ENCODE measurements around the gene COL5A2. TPM values are rescaled to one million over a fixed set of nuclear protein-coding genes. Genes with fewer than 3 reads are reported as not detected.

COL5A2 gene
- total RNA-seq (2014; rRNA removed; shearing (Covaris generic)), result 0.66 and 1.0 TPM in 2 replicates
- polyA plus RNA-seq (2015; cell fraction: cytosol; rRNA removed), result 0.48 and 0.71 TPM in 2 replicates
- 1.6 TPM in 2 replicates for polyA plus RNA-seq (2015; cell fraction: nucleus; rRNA removed)

- DNase-seq (ENCODE audit: low read depth), result no peak
Observed at GRCh38 chr2:189179570-189179950, at the start of gene COL5A2. COL5A2 (minus strand) TSS chr2:189179761; CDS start chr2:189179604, 157 bp downstream.

GRCh38 chr2:189226017-189226416 lies 46.5 kb upstream of the COL5A2 start:
- DNase-seq (ENCODE audit: low read depth), result no peak

- DNase-seq (ENCODE audit: low read depth), result no peak
Observed at GRCh38 chr2:189225032-189225431, 45.5 kb upstream of the COL5A2 start.

- peak; percentile 35 for DNase-seq (ENCODE audit: low read depth)
Observed at GRCh38 chr2:189222468-189223105, 43.0 kb upstream of the COL5A2 start.

- DNase-seq (ENCODE audit: low read depth), result peak; percentile 54
Observed at GRCh38 chr2:189221811-189222467, 42.4 kb upstream of the COL5A2 start.

- DNase-seq (ENCODE audit: low read depth), result no peak
Observed at GRCh38 chr2:189218236-189218635, 38.7 kb upstream of the COL5A2 start.

- no peak for DNase-seq (ENCODE audit: low read depth)
Observed at GRCh38 chr2:189217541-189217940, 38.0 kb upstream of the COL5A2 start.

- no peak for DNase-seq (ENCODE audit: low read depth)
Observed at GRCh38 chr2:189217051-189217450, 37.5 kb upstream of the COL5A2 start.

GRCh38 chr2:189214484-189214883 lies 34.9 kb upstream of the COL5A2 start:
- no peak for DNase-seq (ENCODE audit: low read depth)

- DNase-seq (ENCODE audit: low read depth), result no peak
Observed at GRCh38 chr2:189213250-189213649, 33.7 kb upstream of the COL5A2 start.

GRCh38 chr2:189210250-189211087 lies 30.9 kb upstream of the COL5A2 start:
- DNase-seq (ENCODE audit: low read depth), result peak; percentile 94

GRCh38 chr2:189208254-189208653 lies 28.7 kb upstream of the COL5A2 start:
- no peak for DNase-seq (ENCODE audit: low read depth)

- peak; percentile 57 for DNase-seq (ENCODE audit: low read depth)
Observed at GRCh38 chr2:189204322-189204941, 24.9 kb upstream of the COL5A2 start.

- no peak for DNase-seq (ENCODE audit: low read depth)
Observed at GRCh38 chr2:189203177-189203799, 23.7 kb upstream of the COL5A2 start.

- DNase-seq (ENCODE audit: low read depth), result no peak
Observed at GRCh38 chr2:189199797-189200196, 20.2 kb upstream of the COL5A2 start.

GRCh38 chr2:189192766-189193165 lies 13.2 kb upstream of the COL5A2 start:
- DNase-seq (ENCODE audit: low read depth), result no peak

- DNase-seq (ENCODE audit: low read depth), result peak; percentile 13
Observed at GRCh38 chr2:189191766-189192165, 12.2 kb upstream of the COL5A2 start.

GRCh38 chr2:189190685-189191084 lies 11.1 kb upstream of the COL5A2 start:
- DNase-seq (ENCODE audit: low read depth), result no peak

GRCh38 chr2:189188115-189188805 lies 8.7 kb upstream of the COL5A2 start:
- no peak for DNase-seq (ENCODE audit: low read depth)

GRCh38 chr2:189183170-189183569 lies 3.6 kb upstream of the COL5A2 start:
- DNase-seq (ENCODE audit: low read depth), result no peak

Data from HT1080 (cell line).